Measurements from ENCODE around the gene TBC1D2. TPM values are rescaled to one million over a fixed set of nuclear protein-coding genes. Genes with fewer than 3 reads are reported as not detected.
A peak's percentile ranks its signal among the peaks of the same experiment; 100 is the strongest.

Gene TBC1D2
- total and polyA plus RNA-seq, 2 of the 4 experiments (the other 2 are of a cell fraction), result 36.9 to 62.7 TPM

- intact Hi-C loops (cut with micrococcal nuclease), result no loop called here
- CTCF ChIA-PET, result interaction anchor here (0.5 to 0.7 kb wide), 2 partner anchors 171 to 798 kb away, joined by 3 read pairs; no protein-coding TSS in a partner anchor
- peak overlapping the region; percentile 55; the same call in 1 of the 2 replicates for H3K4ac ChIP-seq (ENCODE audit: low read depth, low read length)
- peaks cover 39% of the 10 kb centered on the region for H3K4me1 ChIP-seq (ENCODE audit: control insufficient read depth, insufficient read depth, low read length)
- DNase-seq (no peak), ATAC-seq (ENCODE audit: low read depth) (no peak)
- BruUV-seq (replicated peaks), result no TSS peak
- peak overlapping the region; percentile 12 for H2BK5ac ChIP-seq (ENCODE audit: low read depth, low read length, poor library complexity, severe bottlenecking)
- H2BK20ac ChIP-seq (ENCODE audit: low read depth, low read length), result peak overlapping the region; percentile 43
- 94% methylated on average over 2 of the region's 4 CpGs; no CpG with 5 or more reads in 1 of the 2 experiments for whole genome bisulfite sequencing, 2 experiments (ENCODE audit: extremely low coverage in 2 of 2, insufficient read length in 1 of 2)
- H3K4me3 ChIP-seq (ENCODE audit: insufficient read depth, low read depth, low read length), result no peak overlapping the region
- peak overlapping the region in 1 of 2 experiments; percentile 45; a peak in 2 of 4 replicates for H4K8ac ChIP-seq (ENCODE audit: low read depth in 2 of 2, low read length in 2 of 2)
- peak overlapping the region; percentile 32; the same call in 1 of the 3 replicates for H2BK15ac ChIP-seq (ENCODE audit: low read depth, low read length)
- 0 out of 2 replicates have a peak overlapping the region, but pooled peaks have one; percentile 5 for H4K5ac ChIP-seq (ENCODE audit: low read depth, low read length)
- H3K4me2 ChIP-seq (ENCODE audit: low read depth, low read length), result no peak overlapping the region
- H3K36me3 ChIP-seq (ENCODE audit: control insufficient read depth, insufficient read depth, low read length), result peaks cover 18% of the 10 kb centered on the region
- peak overlapping the region; percentile 49 for H2BK120ac ChIP-seq (ENCODE audit: low read depth, low read length)
- no peak overlapping the region for H2AK9ac ChIP-seq (replicated peaks; ENCODE audit: low read depth, low read length, poor library complexity)
- peak overlapping the region; percentile 17; the same call in 1 of the 2 replicates for H3K23ac ChIP-seq (ENCODE audit: low read depth, low read length)
- no peaks in the 10 kb centered on the region for H4K20me1 ChIP-seq (ENCODE audit: insufficient read depth, low read length)
- no peak overlapping the region for H3K18ac ChIP-seq (ENCODE audit: low read depth, low read length)
- peaks cover 27 to 69% of the 10 kb centered on the region in 2 experiments for H3K79me1 ChIP-seq (ENCODE audit: low read depth in 1 of 2, low read length in 2 of 2)
- H2AFZ ChIP-seq (replicated peaks; ENCODE audit: low read length, poor library complexity), result no peak overlapping the region
- H4K91ac ChIP-seq (ENCODE audit: insufficient read depth, low read depth, low read length), result peak overlapping the region; percentile 51
- in situ Hi-C loops (cut with MboI; ENCODE audit: low sequenced_read_pairs), result no loop called here
- no peak overlapping the region for H3K56ac ChIP-seq (ENCODE audit: extremely low read depth, insufficient read depth, low read length)
- H3K14ac ChIP-seq (replicated peaks; ENCODE audit: low read depth, low read length), result no peak overlapping the region; the same call in 1 of the 2 replicates
- no peaks in the 10 kb centered on the region for H3K27me3 ChIP-seq (ENCODE audit: control insufficient read depth, insufficient read depth, low read length)
- H3K9me1 ChIP-seq (ENCODE audit: insufficient read depth, low read length), result peaks cover 37% of the 10 kb centered on the region
- POLR2A ChIA-PET (ENCODE audit: unreplicated experiment), result no interaction called here
- peak overlapping the region; percentile 68; the same call in 1 of the 2 replicates for H2AK5ac ChIP-seq (ENCODE audit: low read depth, low read length)
- H3K27ac ChIP-seq (ENCODE audit: insufficient read depth, low read length), result no peak overlapping the region; the same call in 1 of the 2 replicates
- dilution Hi-C loops (cut with HindIII; ENCODE audit: low sequenced_read_pairs, unreplicated experiment), result no loop called here
- no peaks in the 10 kb centered on the region for H3K9me3 ChIP-seq (ENCODE audit: control insufficient read depth, insufficient read depth, low read length)
- TF ChIP-seq BHLHE40 (IDR thresholded peaks at IDR 0.05; ENCODE audit: low read depth, low read length), result no peak
- TF ChIP-seq ELK1 (IDR thresholded peaks at IDR 0.05; ENCODE audit: borderline replicate concordance, low read depth, low read length), result no peak
- TF ChIP-seq MAFK (IDR thresholded peaks at IDR 0.05; ENCODE audit: low read depth, low read length), result peak; percentile 56
- no peak for TF ChIP-seq POLR2A (IDR thresholded peaks at IDR 0.05; ENCODE audit: low read depth, low read length)
- H3K9ac ChIP-seq (ENCODE audit: low read depth, low read length), result no peak overlapping the region
Measured at GRCh38 chr9:98229090-98229395, 26.4 kb downstream of the TBC1D2 start.

All from IMR-90 (cell line).